Upper lobe of left lung (tissue), 4 donors: Measurements from ENCODE around the gene EXOC3L2.

Experiments
- EP300 ChIP-seq, 4 donors: sonication (generic); formaldehyde crosslinking; IDR thresholded peaks; one replicate each; pipeline ENCODE4 v1.5.1; 2017; ENCODE audit warnings: antibody characterized with exemption in 4 of 4, control low read depth in 2 of 4
- POLR2A ChIP-seq, 4 donors: fragments of 450-650 bp; IDR thresholded peaks; one replicate each; pipeline ENCODE4 v1.5.1; 2016 to 2017; ENCODE audit warnings: antibody characterized with exemption in 4 of 4, mild to moderate bottlenecking in 2 of 4
- POLR2AphosphoS5 ChIP-seq, 2 donors: sonication (generic); formaldehyde crosslinking; IDR thresholded peaks; one replicate each; pipeline ENCODE4 v1.5.1; 2017; ENCODE audit warnings: antibody characterized with exemption in 2 of 2
- TF ChIP-seq, protein P1 (sequence below), 6 experiments: fragments of 450-650 bp in 4 of 6; fragments of 200-600 bp in 2 of 6; sonication (generic) in 2 of 6; IDR thresholded peaks; one replicate each; pipeline ENCODE4 v1.5.1; 2016 to 2019; ENCODE audit warnings: antibody characterized with exemption in 6 of 6

DNA sequence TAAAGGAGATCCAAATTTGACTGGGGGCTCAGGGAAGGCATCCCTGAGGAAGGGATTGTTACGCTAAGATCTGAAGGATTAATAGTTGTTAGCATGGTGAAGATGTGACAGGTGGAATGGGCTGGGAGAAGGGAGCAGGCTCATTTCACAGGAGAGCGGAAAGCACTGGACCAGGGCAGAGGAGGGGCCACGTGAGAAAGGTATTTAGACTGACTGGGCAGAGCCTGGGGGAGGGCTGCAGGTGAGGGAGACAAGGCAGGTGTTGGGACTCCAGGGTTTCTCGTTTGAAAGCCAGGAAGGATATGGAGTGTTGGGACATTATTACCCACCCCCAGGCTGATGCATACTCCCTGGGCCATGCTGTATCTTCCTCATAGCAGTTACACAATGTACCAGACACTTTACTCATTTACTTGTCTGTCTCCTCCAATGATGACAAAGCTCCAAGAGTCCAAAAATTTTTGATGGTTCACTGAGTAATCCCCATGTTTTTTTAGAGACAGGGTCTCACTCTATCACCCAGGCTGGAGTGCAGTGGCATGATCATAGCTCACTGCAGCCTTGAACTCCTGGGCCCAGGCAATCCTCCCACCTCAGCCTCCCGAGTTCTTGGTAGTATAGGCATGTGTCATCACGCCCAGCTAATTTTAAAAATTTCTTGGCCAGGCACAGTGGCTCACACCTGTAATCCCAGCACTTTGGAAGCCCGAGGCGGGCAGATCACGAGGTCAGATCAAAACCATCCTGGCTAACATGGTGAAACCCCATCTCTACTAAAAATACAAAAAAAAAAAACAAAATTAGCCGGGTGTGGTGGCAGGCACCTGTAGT, 69.5 kb downstream of the EXOC3L2 start:
- TF ChIP-seq POLR2A (IDR thresholded peaks at IDR 0.05) (no peak), EP300 (IDR thresholded peaks at IDR 0.05) (no peak), POLR2AphosphoS5 (IDR thresholded peaks at IDR 0.05) (no peak)
- TF ChIP-seq, protein P1, sequence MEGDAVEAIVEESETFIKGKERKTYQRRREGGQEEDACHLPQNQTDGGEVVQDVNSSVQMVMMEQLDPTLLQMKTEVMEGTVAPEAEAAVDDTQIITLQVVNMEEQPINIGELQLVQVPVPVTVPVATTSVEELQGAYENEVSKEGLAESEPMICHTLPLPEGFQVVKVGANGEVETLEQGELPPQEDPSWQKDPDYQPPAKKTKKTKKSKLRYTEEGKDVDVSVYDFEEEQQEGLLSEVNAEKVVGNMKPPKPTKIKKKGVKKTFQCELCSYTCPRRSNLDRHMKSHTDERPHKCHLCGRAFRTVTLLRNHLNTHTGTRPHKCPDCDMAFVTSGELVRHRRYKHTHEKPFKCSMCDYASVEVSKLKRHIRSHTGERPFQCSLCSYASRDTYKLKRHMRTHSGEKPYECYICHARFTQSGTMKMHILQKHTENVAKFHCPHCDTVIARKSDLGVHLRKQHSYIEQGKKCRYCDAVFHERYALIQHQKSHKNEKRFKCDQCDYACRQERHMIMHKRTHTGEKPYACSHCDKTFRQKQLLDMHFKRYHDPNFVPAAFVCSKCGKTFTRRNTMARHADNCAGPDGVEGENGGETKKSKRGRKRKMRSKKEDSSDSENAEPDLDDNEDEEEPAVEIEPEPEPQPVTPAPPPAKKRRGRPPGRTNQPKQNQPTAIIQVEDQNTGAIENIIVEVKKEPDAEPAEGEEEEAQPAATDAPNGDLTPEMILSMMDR (IDR thresholded peaks at IDR 0.05) = no peak
